Measurements from ENCODE around the gene GNG5. TPM values are rescaled to one million over a fixed set of nuclear protein-coding genes. Genes with fewer than 3 reads are reported as not detected.
"Not testable (repeated sequence)": the region's sequence is repeated elsewhere in the genome, so short reads cannot be mapped to it uniquely, and the experiment has no call there.

Gene GNG5
- 100 to 1,000 TPM; 161 to 179 (median 172) TPM for polyA plus RNA-seq (ENCODE audit: insufficient read length in 3 of 3)

GRCh38 chr1:84506002-84506728 is at the start of gene GNG5, which contains the start of gene SPATA1:
Gene GNG5 (minus strand): TSS chr1:84506581. CDS start chr1:84506091, 490 bp downstream.
Gene SPATA1 (plus strand): TSS chr1:84506386. CDS start chr1:84516360, 9,974 bp downstream.
- peak; percentile 92 to 95 (median 94) for DNase-seq (ENCODE audit: low read depth in 3 of 3, low spot score in 2 of 3)

GRCh38 chr1:84550826-84551225 is 44.4 kb upstream of the GNG5 start:
- DNase-seq (ENCODE audit: low read depth in 3 of 3, low spot score in 2 of 3), result no peak

GRCh38 chr1:84541679-84542078 is 35.3 kb upstream of the GNG5 start:
- no peak for DNase-seq (ENCODE audit: low read depth in 3 of 3, low spot score in 2 of 3)

GRCh38 chr1:84540759-84541158 is 34.4 kb upstream of the GNG5 start:
- DNase-seq (ENCODE audit: low read depth in 3 of 3, low spot score in 2 of 3), result peak in 2 of 3 donors; percentile 15 to 36

- DNase-seq (ENCODE audit: low read depth in 3 of 3, low spot score in 2 of 3), result no peak
Observed at GRCh38 chr1:84539972-84540371, 33.6 kb upstream of the GNG5 start.

GRCh38 chr1:84538599-84538998 is 32.2 kb upstream of the GNG5 start:
- DNase-seq (ENCODE audit: low read depth in 3 of 3, low spot score in 2 of 3), result no peak

- DNase-seq (ENCODE audit: low read depth in 3 of 3, low spot score in 2 of 3), result no peak
Observed at GRCh38 chr1:84525779-84526178, 19.4 kb upstream of the GNG5 start.

- DNase-seq (ENCODE audit: low read depth in 3 of 3, low spot score in 2 of 3), result no peak
Observed at GRCh38 chr1:84524590-84524989, 18.2 kb upstream of the GNG5 start.

- no peak for DNase-seq (ENCODE audit: low read depth in 3 of 3, low spot score in 2 of 3)
Observed at GRCh38 chr1:84510668-84511067, 4.3 kb upstream of the GNG5 start.

- DNase-seq (ENCODE audit: low read depth in 3 of 3, low spot score in 2 of 3), result no peak
Observed at GRCh38 chr1:84510165-84510564, 3.8 kb upstream of the GNG5 start.

- no peak for DNase-seq (ENCODE audit: low read depth in 3 of 3, low spot score in 2 of 3)
Observed at GRCh38 chr1:84509029-84509428, 2.6 kb upstream of the GNG5 start.

- DNase-seq (ENCODE audit: low read depth in 3 of 3, low spot score in 2 of 3), result no peak
Observed at GRCh38 chr1:84508510-84508909, 2.1 kb upstream of the GNG5 start.

GRCh38 chr1:84507887-84508286 is 1.5 kb upstream of the GNG5 start:
- not testable (repeated sequence) for DNase-seq (ENCODE audit: low read depth in 3 of 3, low spot score in 2 of 3)

GRCh38 chr1:84506729-84507453 is 510 bp upstream of the GNG5 start:
- DNase-seq (ENCODE audit: low read depth in 3 of 3, low spot score in 2 of 3), result no peak

GRCh38 chr1:84505493-84506001 is 834 bp downstream of the GNG5 start:
- DNase-seq (ENCODE audit: low read depth in 3 of 3, low spot score in 2 of 3), result peak in 2 of 3 donors; percentile 31 to 66

- DNase-seq (ENCODE audit: low read depth in 3 of 3, low spot score in 2 of 3), result peak; percentile 4 to 12 (median 12)
Observed at GRCh38 chr1:84504580-84505492, 1.5 kb downstream of the GNG5 start.

GRCh38 chr1:84502927-84503326 is 3.5 kb downstream of the GNG5 start:
- DNase-seq (ENCODE audit: low read depth in 3 of 3, low spot score in 2 of 3), result no peak

GRCh38 chr1:84497631-84498275 is 8.6 kb downstream of the GNG5 start:
- no peak for DNase-seq (ENCODE audit: low read depth in 3 of 3, low spot score in 2 of 3)

- DNase-seq (ENCODE audit: low read depth in 3 of 3, low spot score in 2 of 3), result no peak
Observed at GRCh38 chr1:84496498-84496897, 9.9 kb downstream of the GNG5 start.

GRCh38 chr1:84493747-84494146 is 12.6 kb downstream of the GNG5 start:
- DNase-seq (ENCODE audit: low read depth in 3 of 3, low spot score in 2 of 3), result no peak

Measured in right renal cortex interstitium (tissue), 3 donors.